GM19468 (cell line): ENCODE measurements around the gene CD160.
"Not testable (repeated sequence)": the region's sequence is repeated elsewhere in the genome, so short reads cannot be mapped to it uniquely, and the experiment has no call there.

ENCODE experiments used
- ATAC-seq: cut with Tn5 transposase; IDR thresholded peaks from one replicate; pipeline ENCODE4 v1.9.1; 2021; ENCODE audit warnings: mild to moderate bottlenecking, moderate library complexity, moderate number of reproducible peaks; ENCODE audit not compliant: unreplicated experiment; ENCODE audit errors: extremely low read depth

The CD160 gene

GRCh38 chr1:145708063-145708462 lies 11.2 kb upstream of the CD160 start:
- no peak for ATAC-seq

GRCh38 chr1:145710291-145711027 lies 8.8 kb upstream of the CD160 start:
- ATAC-seq: no peak

GRCh38 chr1:145711213-145711651 lies 8.1 kb upstream of the CD160 start:
- no peak for ATAC-seq

- no peak for ATAC-seq
Measured at GRCh38 chr1:145714524-145715111, 4.7 kb upstream of the CD160 start.

- ATAC-seq: no peak
Measured at GRCh38 chr1:145716641-145717345, 2.5 kb upstream of the CD160 start.

- ATAC-seq: no peak
Measured at GRCh38 chr1:145717833-145718232, 1.5 kb upstream of the CD160 start.

- ATAC-seq: not testable (repeated sequence)
Measured at GRCh38 chr1:145718465-145718864, 834 bp upstream of the CD160 start.

- no peak for ATAC-seq
Measured at GRCh38 chr1:145720556-145720877, 1.2 kb downstream of the CD160 start.

- no peak for ATAC-seq
Measured at GRCh38 chr1:145720878-145721671, 1.8 kb downstream of the CD160 start.

- not testable (repeated sequence) for ATAC-seq
Measured at GRCh38 chr1:145726193-145726592, 6.9 kb downstream of the CD160 start.

- ATAC-seq: no peak
Measured at GRCh38 chr1:145729196-145729595, 9.9 kb downstream of the CD160 start.

GRCh38 chr1:145729666-145730436 lies 10.6 kb downstream of the CD160 start:
- no peak for ATAC-seq

GRCh38 chr1:145730467-145730866 lies 11.2 kb downstream of the CD160 start:
- no peak for ATAC-seq

GRCh38 chr1:145730900-145731299 lies 11.6 kb downstream of the CD160 start:
- no peak for ATAC-seq

- ATAC-seq: no peak
Measured at GRCh38 chr1:145736191-145736590, 16.9 kb downstream of the CD160 start.

GRCh38 chr1:145740269-145740668 lies 21.0 kb downstream of the CD160 start:
- no peak for ATAC-seq

GRCh38 chr1:145747398-145748247 lies 28.3 kb downstream of the CD160 start:
- no peak for ATAC-seq

- no peak for ATAC-seq
Measured at GRCh38 chr1:145750426-145750825, 31.1 kb downstream of the CD160 start.

GRCh38 chr1:145751491-145752037 lies 32.3 kb downstream of the CD160 start:
- ATAC-seq: no peak
